OCI-LY3 (cell line): Measurements from ENCODE around the gene CACNG1.

Experiments
- CTCF ChIP-seq: fragments of 200-600, 300-600 bp; sonication (generic); IDR thresholded peaks from 2 replicates; pipeline ENCODE4 v1.5.1; 2014; ENCODE audit warnings: antibody characterized with exemption, low read length, low read depth
- EZH2phosphoT487 ChIP-seq: fragments of 200-600 bp; shearing (Covaris generic); IDR thresholded peaks from 2 replicates; pipeline ENCODE4 v1.6.1; 2018; ENCODE audit warnings: antibody characterized with exemption, mixed run types, low read depth

- TF ChIP-seq CTCF (no peak), EZH2phosphoT487 (no peak)
Measured at GRCh38 chr17:67053438-67054000, 9.2 kb downstream of the CACNG1 start.
